ENCODE data around the gene NRF1.
"Not testable (repeated sequence)": the region's sequence is repeated elsewhere in the genome, so short reads cannot be mapped to it uniquely, and the experiment has no call there.

The NRF1 gene

DNA sequence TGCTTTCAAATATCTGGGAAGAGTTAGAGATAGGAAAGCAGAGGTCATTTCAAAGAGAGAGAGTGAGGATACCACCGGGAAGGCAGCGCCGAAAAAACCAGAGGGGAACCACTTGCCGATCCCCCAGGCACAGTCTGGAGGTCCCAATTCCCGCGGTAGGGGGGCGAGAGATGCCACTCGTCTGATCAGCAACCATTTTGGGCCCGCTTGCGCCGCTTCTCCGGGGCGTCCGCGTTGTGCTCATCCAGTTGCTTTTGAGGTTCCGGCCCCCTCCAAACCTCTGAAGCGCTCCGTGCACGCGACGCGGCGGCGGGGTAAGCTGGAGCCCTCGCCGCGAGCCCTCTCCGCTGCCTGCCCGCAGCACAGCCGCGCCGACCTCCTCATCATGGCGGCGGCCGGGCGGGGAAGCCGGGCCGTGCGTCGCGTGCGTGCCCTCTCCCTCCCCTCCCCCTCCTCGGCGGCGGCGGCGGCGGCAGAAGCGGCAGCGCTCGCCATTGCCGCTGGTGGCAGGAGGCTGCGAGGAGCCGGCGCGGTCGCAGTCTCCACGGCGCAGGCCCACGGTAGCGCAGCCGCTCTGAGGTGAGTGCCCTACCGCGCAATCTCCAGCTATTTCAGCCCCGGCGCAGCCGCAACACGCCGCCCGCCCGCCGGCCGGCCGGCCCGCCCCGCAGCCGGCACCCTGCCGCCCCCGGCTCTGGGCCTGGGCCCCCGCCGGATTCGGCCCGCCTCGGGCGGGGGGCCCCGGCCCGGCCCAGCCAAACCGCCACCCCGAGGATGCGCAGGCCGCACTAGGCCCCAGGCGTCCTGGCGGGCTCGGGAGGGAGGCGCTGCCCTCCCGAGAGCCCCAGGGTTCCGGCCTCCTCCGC, at the start of gene NRF1:
NRF1 (plus strand) TSS at position 475 of the 866 bp plus-strand sequence. CDS start 45,632 bp downstream, outside the sequence.
- H3K9me3 ChIP-seq (ENCODE audit: low read length), result no peaks in the 10 kb centered on the region
- H3K27me3 ChIP-seq (ENCODE audit: insufficient read depth, low read length), result no peaks in the 10 kb centered on the region
- H3K4me1 ChIP-seq (ENCODE audit: insufficient read depth, low read length), result peaks cover 28% of the 10 kb centered on the region
- H3K4me3 ChIP-seq (ENCODE audit: low read length), result peak within 1 kb of the TSS; percentile 96
- H2AFZ ChIP-seq (ENCODE audit: low read depth, low read length), result peak within 1 kb of the TSS; percentile 92
- peaks cover 22% of the 10 kb centered on the region for H3K36me3 ChIP-seq (ENCODE audit: insufficient read depth, low read length)

DNA sequence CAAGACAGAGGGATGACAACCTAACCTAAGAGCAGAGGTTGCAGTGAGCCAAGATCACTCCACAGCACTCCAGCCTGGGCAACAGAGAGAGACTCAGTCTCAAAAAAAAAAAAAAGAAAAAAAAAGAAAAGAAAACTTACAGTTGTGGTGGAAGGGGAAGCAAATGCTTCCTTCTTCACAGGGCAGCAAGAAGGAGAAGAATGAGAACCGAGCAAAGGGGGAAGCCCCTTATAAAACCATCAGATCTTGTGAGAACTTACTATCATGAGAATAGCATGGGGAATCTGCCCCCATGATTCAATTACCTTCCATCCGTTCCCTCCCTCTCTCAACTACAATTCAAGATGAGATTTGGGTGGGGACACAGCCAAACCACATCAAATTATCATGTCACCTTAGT, 45.2 kb upstream of the NRF1 start:
- not testable (repeated sequence) for H2AFZ ChIP-seq (ENCODE audit: low read depth, low read length); H3K36me3 ChIP-seq (ENCODE audit: insufficient read depth, low read length); H3K4me3 ChIP-seq (ENCODE audit: low read length); H3K27me3 ChIP-seq (ENCODE audit: insufficient read depth, low read length); H3K4me1 ChIP-seq (ENCODE audit: insufficient read depth, low read length); H3K9me3 ChIP-seq (ENCODE audit: low read length)

- no peak overlapping the region for H2AFZ ChIP-seq (ENCODE audit: low read depth, low read length)
- H3K9me3 ChIP-seq (ENCODE audit: low read length), result no peaks in the 10 kb centered on the region
- H3K4me3 ChIP-seq (ENCODE audit: low read length), result no peak overlapping the region
- H3K36me3 ChIP-seq (ENCODE audit: insufficient read depth, low read length), result no peaks in the 10 kb centered on the region
- no peaks in the 10 kb centered on the region for H3K27me3 ChIP-seq (ENCODE audit: insufficient read depth, low read length)
- no peaks in the 10 kb centered on the region for H3K4me1 ChIP-seq (ENCODE audit: insufficient read depth, low read length)
Measured at GRCh38 chr7:129567377-129567776, 44.1 kb upstream of the NRF1 start.

GRCh38 chr7:129568240-129568639, 43.3 kb upstream of the NRF1 start:
- Histone ChIP-seq H2AFZ (ENCODE audit: low read depth, low read length) (no peak overlapping the region), H3K9me3 (ENCODE audit: low read length) (no peaks in the 10 kb centered on the region), H3K27me3 (ENCODE audit: insufficient read depth, low read length) (no peaks in the 10 kb centered on the region), H3K4me3 (ENCODE audit: low read length) (no peak overlapping the region), H3K4me1 (ENCODE audit: insufficient read depth, low read length) (no peaks in the 10 kb centered on the region), H3K36me3 (ENCODE audit: insufficient read depth, low read length) (no peaks in the 10 kb centered on the region)

DNA sequence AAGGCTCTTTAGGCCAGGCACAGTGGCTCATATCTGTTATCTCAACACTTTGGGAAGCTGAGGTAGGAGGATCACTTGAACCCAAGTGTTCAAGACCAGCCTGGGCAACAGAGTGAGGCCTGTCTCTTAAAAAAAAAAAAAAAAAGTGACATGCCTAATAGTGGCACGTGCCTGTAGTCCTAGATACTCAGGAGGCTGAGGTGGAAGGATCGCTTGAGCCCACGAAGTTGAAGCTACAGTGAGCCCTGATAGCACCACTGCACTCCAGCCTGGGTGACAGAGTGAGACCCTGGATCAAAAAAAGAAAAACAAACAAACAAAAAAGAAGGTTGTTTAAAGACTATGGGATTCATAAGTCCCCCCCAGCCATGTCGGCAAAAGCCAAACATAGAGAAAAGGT, 42.2 kb upstream of the NRF1 start:
- Histone ChIP-seq H3K4me3 (ENCODE audit: low read length) (no peak overlapping the region), H2AFZ (ENCODE audit: low read depth, low read length) (no peak overlapping the region), H3K9me3 (ENCODE audit: low read length) (no peaks in the 10 kb centered on the region), H3K4me1 (ENCODE audit: insufficient read depth, low read length) (no peaks in the 10 kb centered on the region), H3K27me3 (ENCODE audit: insufficient read depth, low read length) (no peaks in the 10 kb centered on the region), H3K36me3 (ENCODE audit: insufficient read depth, low read length) (no peaks in the 10 kb centered on the region)

DNA sequence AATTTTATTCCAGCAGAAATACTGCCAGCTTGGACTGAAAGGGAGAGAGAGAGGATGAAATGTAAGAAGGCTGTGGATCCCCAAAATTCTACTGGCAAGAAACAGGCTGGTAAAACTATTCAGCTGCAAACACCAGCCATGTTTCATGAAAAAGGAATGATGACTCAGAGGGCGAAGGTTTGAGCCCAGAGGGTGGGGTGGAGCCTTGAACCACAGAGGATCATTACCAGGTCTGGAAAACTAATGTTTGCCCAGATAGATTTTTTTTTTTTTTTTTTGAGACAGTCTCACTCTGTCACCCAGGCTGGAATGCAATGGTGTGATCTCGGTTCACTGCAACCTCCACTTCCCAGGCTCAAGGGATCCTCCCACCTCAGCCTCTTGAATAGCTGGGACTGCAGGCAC, 41.7 kb upstream of the NRF1 start:
- Histone ChIP-seq H2AFZ (ENCODE audit: low read depth, low read length) (no peak overlapping the region), H3K9me3 (ENCODE audit: low read length) (no peaks in the 10 kb centered on the region), H3K4me1 (ENCODE audit: insufficient read depth, low read length) (no peaks in the 10 kb centered on the region), H3K36me3 (ENCODE audit: insufficient read depth, low read length) (no peaks in the 10 kb centered on the region), H3K27me3 (ENCODE audit: insufficient read depth, low read length) (no peaks in the 10 kb centered on the region), H3K4me3 (ENCODE audit: low read length) (no peak overlapping the region)

DNA sequence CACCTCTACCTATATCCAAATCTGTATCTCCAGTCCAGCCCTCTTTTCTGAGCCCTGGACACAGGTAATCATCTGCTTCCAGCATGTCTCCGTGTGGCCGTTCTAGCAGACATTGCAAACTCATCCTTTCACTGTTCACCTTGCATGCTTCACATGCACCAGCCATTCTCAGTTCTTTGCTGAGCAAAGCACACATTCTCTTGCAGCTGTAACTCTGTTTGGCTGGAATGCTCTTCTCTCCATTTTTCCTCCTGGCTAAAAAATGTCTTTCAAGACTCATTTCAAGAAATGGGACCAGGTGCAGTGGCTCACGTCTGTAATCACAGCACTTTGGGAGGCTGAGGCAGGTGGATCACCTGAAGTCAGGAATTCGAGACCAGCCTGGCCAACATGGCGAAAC, 40.3 kb upstream of the NRF1 start:
- no peaks in the 10 kb centered on the region for H3K36me3 ChIP-seq (ENCODE audit: insufficient read depth, low read length)
- no peak overlapping the region for H3K4me3 ChIP-seq (ENCODE audit: low read length)
- H3K27me3 ChIP-seq (ENCODE audit: insufficient read depth, low read length), result no peaks in the 10 kb centered on the region
- H3K9me3 ChIP-seq (ENCODE audit: low read length), result no peaks in the 10 kb centered on the region
- H2AFZ ChIP-seq (ENCODE audit: low read depth, low read length), result no peak overlapping the region
- H3K4me1 ChIP-seq (ENCODE audit: insufficient read depth, low read length), result no peaks in the 10 kb centered on the region

DNA sequence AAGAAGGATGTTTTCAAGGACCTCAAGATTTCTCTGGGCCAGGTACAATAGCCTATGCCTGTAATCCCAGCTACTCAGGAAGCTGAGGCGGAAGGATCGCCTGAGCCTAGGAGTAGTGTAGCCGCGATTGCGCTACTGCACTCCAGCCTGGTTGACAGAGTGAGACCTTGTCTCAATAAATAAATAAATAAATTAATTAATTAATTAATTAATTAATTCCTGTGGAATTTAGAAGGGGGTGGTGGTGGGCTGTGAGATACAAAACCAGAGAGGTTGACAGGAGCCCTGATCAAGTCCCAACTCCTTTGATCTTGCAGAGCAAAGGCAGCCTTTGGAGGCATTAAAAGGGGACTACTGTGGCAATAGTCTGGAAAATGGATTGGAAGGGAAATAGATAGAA, 39.3 kb upstream of the NRF1 start:
- no peaks in the 10 kb centered on the region for H3K9me3 ChIP-seq (ENCODE audit: low read length)
- H3K27me3 ChIP-seq (ENCODE audit: insufficient read depth, low read length), result no peaks in the 10 kb centered on the region
- H3K4me1 ChIP-seq (ENCODE audit: insufficient read depth, low read length), result no peaks in the 10 kb centered on the region
- no peak overlapping the region for H2AFZ ChIP-seq (ENCODE audit: low read depth, low read length)
- H3K4me3 ChIP-seq (ENCODE audit: low read length), result no peak overlapping the region
- H3K36me3 ChIP-seq (ENCODE audit: insufficient read depth, low read length), result no peaks in the 10 kb centered on the region

GRCh38 chr7:129574487-129574886, 37.0 kb upstream of the NRF1 start:
- Histone ChIP-seq H3K4me1 (ENCODE audit: insufficient read depth, low read length) (no peaks in the 10 kb centered on the region), H3K27me3 (ENCODE audit: insufficient read depth, low read length) (no peaks in the 10 kb centered on the region), H3K4me3 (ENCODE audit: low read length) (no peak overlapping the region), H3K9me3 (ENCODE audit: low read length) (peaks cover 7% of the 10 kb centered on the region), H2AFZ (ENCODE audit: low read depth, low read length) (no peak overlapping the region), H3K36me3 (ENCODE audit: insufficient read depth, low read length) (no peaks in the 10 kb centered on the region)

DNA sequence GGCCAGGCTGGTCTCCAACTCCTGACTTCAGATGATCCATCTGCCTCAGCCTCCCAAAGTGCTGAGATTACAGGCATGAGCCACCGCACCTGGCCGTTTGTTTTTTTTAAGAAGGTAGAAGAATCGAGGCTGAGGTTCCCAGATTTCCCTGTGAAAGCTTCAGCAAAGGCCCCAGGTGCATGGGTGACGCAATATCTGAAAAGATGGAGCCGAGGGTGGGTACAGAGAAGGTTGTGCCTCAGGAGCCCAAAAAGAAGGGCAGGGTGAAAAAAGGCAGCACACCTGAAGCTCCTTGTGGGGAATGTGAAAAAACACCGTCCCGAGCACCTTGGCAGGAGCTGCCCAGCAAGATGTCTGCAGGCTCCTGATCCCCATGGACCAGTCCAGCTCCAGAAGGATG, 35.8 kb upstream of the NRF1 start:
- H3K4me3 ChIP-seq (ENCODE audit: low read length), result no peak overlapping the region
- no peaks in the 10 kb centered on the region for H3K27me3 ChIP-seq (ENCODE audit: insufficient read depth, low read length)

GRCh38 chr7:129576138-129576537, 35.4 kb upstream of the NRF1 start:
- H3K4me3 ChIP-seq (ENCODE audit: low read length), result no peak overlapping the region
- H3K36me3 ChIP-seq (ENCODE audit: insufficient read depth, low read length), result no peaks in the 10 kb centered on the region
- H2AFZ ChIP-seq (ENCODE audit: low read depth, low read length), result no peak overlapping the region
- H3K9me3 ChIP-seq (ENCODE audit: low read length), result peaks cover 7% of the 10 kb centered on the region
- no peaks in the 10 kb centered on the region for H3K4me1 ChIP-seq (ENCODE audit: insufficient read depth, low read length)
- H3K27me3 ChIP-seq (ENCODE audit: insufficient read depth, low read length), result no peaks in the 10 kb centered on the region

More for the DNA sequence above, 35.8 kb upstream of the NRF1 start:
- H3K36me3 ChIP-seq (ENCODE audit: insufficient read depth, low read length), result no peaks in the 10 kb centered on the region
- H3K4me1 ChIP-seq (ENCODE audit: insufficient read depth, low read length), result no peaks in the 10 kb centered on the region
- H2AFZ ChIP-seq (ENCODE audit: low read depth, low read length), result no peak overlapping the region
- H3K9me3 ChIP-seq (ENCODE audit: low read length), result peaks cover 7% of the 10 kb centered on the region

DNA sequence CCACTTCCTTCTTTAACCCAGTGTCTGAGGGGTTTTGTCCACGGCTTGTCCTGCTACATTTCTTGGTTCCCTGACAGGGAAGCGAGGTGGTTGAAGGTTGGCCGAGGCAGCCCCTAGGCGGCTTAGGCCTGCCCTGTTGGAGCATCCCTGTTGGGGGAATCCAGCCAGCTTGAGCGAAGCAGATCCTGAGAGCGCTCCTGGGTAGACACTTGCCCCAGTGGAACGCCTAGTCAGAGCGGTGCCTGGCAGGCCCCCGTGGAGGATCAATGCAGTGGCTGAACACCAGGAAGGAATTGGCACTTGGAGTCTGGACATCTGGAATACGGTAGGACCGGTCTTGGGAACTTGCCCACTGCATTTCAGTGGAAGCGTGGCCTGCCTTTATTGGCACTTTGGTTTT, 32.7 kb upstream of the NRF1 start:
- H3K4me1 ChIP-seq (ENCODE audit: insufficient read depth, low read length), result no peaks in the 10 kb centered on the region
- no peaks in the 10 kb centered on the region for H3K27me3 ChIP-seq (ENCODE audit: insufficient read depth, low read length)
- H3K9me3 ChIP-seq (ENCODE audit: low read length), result peaks cover 7% of the 10 kb centered on the region
- H2AFZ ChIP-seq (ENCODE audit: low read depth, low read length), result no peak overlapping the region
- no peaks in the 10 kb centered on the region for H3K36me3 ChIP-seq (ENCODE audit: insufficient read depth, low read length)
- H3K4me3 ChIP-seq (ENCODE audit: low read length), result no peak overlapping the region

DNA sequence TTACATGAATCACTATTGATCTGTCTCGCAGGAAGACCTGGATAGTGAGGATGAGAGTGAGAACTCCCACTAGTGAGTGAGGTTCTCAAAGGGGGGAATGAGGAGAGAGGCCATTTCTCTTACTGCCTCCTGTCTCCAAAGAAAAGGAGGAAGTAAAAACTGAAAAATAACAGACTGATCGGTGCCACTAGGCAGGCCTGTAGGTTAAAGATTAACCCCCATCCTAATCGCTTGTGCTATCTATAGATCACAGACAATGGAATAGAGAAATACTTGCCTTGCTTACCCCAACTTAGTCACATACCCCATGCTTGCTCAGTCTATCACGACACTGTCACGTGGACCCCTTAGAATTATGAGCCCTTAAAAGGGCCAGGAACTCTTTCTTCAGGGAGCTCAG, 25.3 kb upstream of the NRF1 start:
- H2AFZ ChIP-seq (ENCODE audit: low read depth, low read length); H3K36me3 ChIP-seq (ENCODE audit: insufficient read depth, low read length); H3K4me3 ChIP-seq (ENCODE audit: low read length); H3K4me1 ChIP-seq (ENCODE audit: insufficient read depth, low read length); H3K27me3 ChIP-seq (ENCODE audit: insufficient read depth, low read length); H3K9me3 ChIP-seq (ENCODE audit: low read length): not testable (repeated sequence)

- no peak overlapping the region for H2AFZ ChIP-seq (ENCODE audit: low read depth, low read length)
Measured at GRCh38 chr7:129588268-129588667, 23.3 kb upstream of the NRF1 start.

More at GRCh38 chr7:129588268-129588667, 23.3 kb upstream of the NRF1 start:
- H3K9me3 ChIP-seq (ENCODE audit: low read length), result peaks cover 5% of the 10 kb centered on the region
- no peaks in the 10 kb centered on the region for H3K27me3 ChIP-seq (ENCODE audit: insufficient read depth, low read length)
- H3K4me1 ChIP-seq (ENCODE audit: insufficient read depth, low read length), result no peaks in the 10 kb centered on the region
- H3K4me3 ChIP-seq (ENCODE audit: low read length), result no peak overlapping the region
- no peaks in the 10 kb centered on the region for H3K36me3 ChIP-seq (ENCODE audit: insufficient read depth, low read length)

Data from neuron (in vitro differentiated cells).